DMS153 treated with DMSO at 0.1 percent for 48 hours (cell line): ENCODE data around the gene CDKL1.
"Not testable (repeated sequence)": the region's sequence is repeated elsewhere in the genome, so short reads cannot be mapped to it uniquely, and the experiment has no call there.

ENCODE experiments used
- DNase-seq: peaks from one replicate; lab custom pipeline; 2025; ENCODE audit not compliant: unreplicated experiment; lab: John Stamatoyannopoulos, UW

CDKL1 gene

GRCh38 chr14:50335989-50336824 is 60.5 kb downstream of the CDKL1 start:
- DNase-seq, result no peak

GRCh38 chr14:50335389-50335788 is 61.3 kb downstream of the CDKL1 start:
- peak; percentile 3 for DNase-seq

GRCh38 chr14:50334211-50334610 is 62.5 kb downstream of the CDKL1 start:
- DNase-seq, result no peak

- DNase-seq, result no peak
Measured at GRCh38 chr14:50333014-50333509, 63.6 kb downstream of the CDKL1 start.

GRCh38 chr14:50331596-50331995 is 65.1 kb downstream of the CDKL1 start:
- DNase-seq, result no peak

GRCh38 chr14:50321009-50321660 is 75.5 kb downstream of the CDKL1 start:
- peak; percentile 63 for DNase-seq

- no peak for DNase-seq
Measured at GRCh38 chr14:50320283-50320682, 76.4 kb downstream of the CDKL1 start.

- no peak for DNase-seq
Measured at GRCh38 chr14:50319721-50320120, 77.0 kb downstream of the CDKL1 start.

- no peak for DNase-seq
Measured at GRCh38 chr14:50319293-50319692, 77.4 kb downstream of the CDKL1 start.

- peak; percentile 19 for DNase-seq
Measured at GRCh38 chr14:50318031-50318626, 78.6 kb downstream of the CDKL1 start.

GRCh38 chr14:50314098-50314497 is 82.6 kb downstream of the CDKL1 start:
- not testable (repeated sequence) for DNase-seq

- peak; percentile 48 for DNase-seq
Measured at GRCh38 chr14:50312734-50313054, 84.0 kb downstream of the CDKL1 start.

GRCh38 chr14:50311972-50312733 is 84.5 kb downstream of the CDKL1 start, which contains the start of the genes DMAC2L and L2HGDH:
Gene DMAC2L, plus strand, starts transcription at chr14:50312324. Its CDS starts 9,164 bp downstream, at chr14:50321488.
Gene L2HGDH, minus strand, starts transcription at chr14:50312229. Its CDS starts 79 bp downstream, at chr14:50312150.
- peak; percentile 93 for DNase-seq

- DNase-seq, result peak; percentile 13
Measured at GRCh38 chr14:50311337-50311971, 85.2 kb downstream of the CDKL1 start.

- no peak for DNase-seq
Measured at GRCh38 chr14:50310445-50310844, 86.2 kb downstream of the CDKL1 start.

- no peak for DNase-seq
Measured at GRCh38 chr14:50308363-50308915, 88.2 kb downstream of the CDKL1 start.

- DNase-seq, result no peak
Measured at GRCh38 chr14:50303744-50304471, 92.8 kb downstream of the CDKL1 start.

- DNase-seq, result no peak
Measured at GRCh38 chr14:50301914-50302313, 94.8 kb downstream of the CDKL1 start.

- DNase-seq, result no peak
Measured at GRCh38 chr14:50299585-50299984, 97.1 kb downstream of the CDKL1 start.

GRCh38 chr14:50290306-50290705 is 106.4 kb downstream of the CDKL1 start:
- no peak for DNase-seq
